Adrenal gland (tissue), 5 donors: ENCODE data around the gene SOST.

Experiments
- POLR2A ChIP-seq, 2 donors: fragments of 450-650 bp; IDR thresholded peaks; one replicate each; pipeline ENCODE4 v1.6.1; 2017; ENCODE audit warnings: antibody characterized with exemption in 2 of 2, mild to moderate bottlenecking in 2 of 2, moderate library complexity in 1 of 2
- TF ChIP-seq, protein P1 (sequence below), 6 experiments: fragments of 450-650 bp in 4 of 6; fragments of 200-600 bp in 2 of 6; sonication (generic) in 1 of 6; IDR thresholded peaks; 1 replicate in 5 of 6; 2 replicates in 1 of 6; pipeline versions ENCODE4 v1.5.1 to v1.8.0; 2016 to 2021; ENCODE audit warnings: antibody characterized with exemption in 6 of 6, mild to moderate bottlenecking in 2 of 6, moderate library complexity in 1 of 6
- donor health status: DM: no; HTN: no; CAD: no.

DNA sequence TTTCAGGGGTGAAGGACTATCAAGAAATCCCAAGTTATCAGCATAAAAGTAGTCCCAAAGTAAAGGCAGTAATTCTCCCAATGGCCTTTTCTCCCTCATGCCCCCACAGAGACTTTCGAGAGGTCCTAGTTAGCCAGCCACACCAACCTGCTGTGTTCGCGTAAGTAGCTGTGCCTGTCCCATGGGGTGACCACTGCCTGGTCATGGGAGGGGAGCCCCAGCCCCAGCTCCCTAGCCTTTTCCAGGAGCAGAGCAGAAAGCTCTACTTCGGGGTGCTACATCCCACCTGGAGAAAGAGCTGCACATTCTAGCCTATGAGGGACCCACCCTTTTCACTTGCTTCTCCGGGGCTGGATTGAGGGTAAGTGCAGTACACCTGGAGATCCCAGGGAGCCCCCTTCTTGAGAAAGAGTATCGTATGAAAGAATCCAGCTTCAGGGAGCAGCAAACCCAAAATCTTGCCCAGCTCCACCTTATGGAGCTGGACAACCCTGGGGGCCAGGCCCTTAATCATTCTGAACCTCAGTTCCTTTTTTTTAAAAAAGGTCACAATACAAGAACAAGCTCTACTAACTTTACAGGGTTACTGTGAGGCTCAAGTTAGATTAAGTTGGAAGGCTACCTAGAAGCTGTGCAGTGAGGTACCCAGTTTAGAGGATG is 8.6 kb upstream of the SOST start:
- TF ChIP-seq, protein P1, sequence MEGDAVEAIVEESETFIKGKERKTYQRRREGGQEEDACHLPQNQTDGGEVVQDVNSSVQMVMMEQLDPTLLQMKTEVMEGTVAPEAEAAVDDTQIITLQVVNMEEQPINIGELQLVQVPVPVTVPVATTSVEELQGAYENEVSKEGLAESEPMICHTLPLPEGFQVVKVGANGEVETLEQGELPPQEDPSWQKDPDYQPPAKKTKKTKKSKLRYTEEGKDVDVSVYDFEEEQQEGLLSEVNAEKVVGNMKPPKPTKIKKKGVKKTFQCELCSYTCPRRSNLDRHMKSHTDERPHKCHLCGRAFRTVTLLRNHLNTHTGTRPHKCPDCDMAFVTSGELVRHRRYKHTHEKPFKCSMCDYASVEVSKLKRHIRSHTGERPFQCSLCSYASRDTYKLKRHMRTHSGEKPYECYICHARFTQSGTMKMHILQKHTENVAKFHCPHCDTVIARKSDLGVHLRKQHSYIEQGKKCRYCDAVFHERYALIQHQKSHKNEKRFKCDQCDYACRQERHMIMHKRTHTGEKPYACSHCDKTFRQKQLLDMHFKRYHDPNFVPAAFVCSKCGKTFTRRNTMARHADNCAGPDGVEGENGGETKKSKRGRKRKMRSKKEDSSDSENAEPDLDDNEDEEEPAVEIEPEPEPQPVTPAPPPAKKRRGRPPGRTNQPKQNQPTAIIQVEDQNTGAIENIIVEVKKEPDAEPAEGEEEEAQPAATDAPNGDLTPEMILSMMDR (IDR thresholded peaks at IDR 0.05), result no peak
- no peak for TF ChIP-seq POLR2A (IDR thresholded peaks at IDR 0.05)
